Stimulated activated CD8-positive, alpha-beta memory T cell treated with anti-CD3 and anti-CD28 coated beads, Interleukin-15, amount 100 ng/mL, for 24 hours (primary cell): ENCODE results near the gene TXNRD2.
"Not testable (repeated sequence)": the region's sequence is repeated elsewhere in the genome, so short reads cannot be mapped to it uniquely, and the experiment has no call there.

ENCODE experiments used
- DNase-seq: peaks from one replicate; pipeline ENCODE4 v3.0.0-alpha.2; 2020; ENCODE audit warnings: low read depth

TXNRD2 gene

DNA sequence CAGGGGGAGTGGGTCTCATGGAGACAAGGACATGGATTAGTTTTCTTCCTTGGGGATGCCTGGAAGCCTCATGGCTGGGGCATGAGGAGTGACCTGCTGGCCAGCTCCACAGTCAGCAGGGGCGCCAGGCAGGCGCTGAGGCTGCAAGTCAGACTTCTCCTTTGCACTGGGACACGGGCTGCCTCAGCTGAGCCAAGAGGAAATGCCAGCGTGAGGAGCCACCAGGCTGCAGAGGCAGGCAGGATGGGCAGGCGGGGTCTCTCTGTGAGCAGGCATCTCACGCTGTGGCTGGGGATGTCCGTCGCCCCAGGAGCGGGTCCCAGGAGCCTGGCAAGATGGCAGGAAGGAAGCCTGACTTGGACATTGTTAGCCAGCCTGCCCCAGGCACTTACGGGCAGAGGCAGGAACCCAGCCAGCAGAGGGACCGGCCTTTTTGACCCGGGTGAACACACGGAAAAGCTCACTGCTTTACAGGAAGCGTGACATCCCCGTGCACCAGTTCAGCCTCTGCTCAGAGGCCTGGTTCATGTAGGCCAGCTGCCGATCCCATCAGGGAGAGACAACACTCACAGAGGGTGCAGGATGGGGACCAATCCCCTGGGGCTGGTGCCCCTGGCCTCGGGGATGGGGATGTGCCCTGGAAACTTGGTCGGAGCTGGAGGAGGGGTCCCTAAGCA, 97.1 kb downstream of the TXNRD2 start:
- DNase-seq, result no peak

DNA sequence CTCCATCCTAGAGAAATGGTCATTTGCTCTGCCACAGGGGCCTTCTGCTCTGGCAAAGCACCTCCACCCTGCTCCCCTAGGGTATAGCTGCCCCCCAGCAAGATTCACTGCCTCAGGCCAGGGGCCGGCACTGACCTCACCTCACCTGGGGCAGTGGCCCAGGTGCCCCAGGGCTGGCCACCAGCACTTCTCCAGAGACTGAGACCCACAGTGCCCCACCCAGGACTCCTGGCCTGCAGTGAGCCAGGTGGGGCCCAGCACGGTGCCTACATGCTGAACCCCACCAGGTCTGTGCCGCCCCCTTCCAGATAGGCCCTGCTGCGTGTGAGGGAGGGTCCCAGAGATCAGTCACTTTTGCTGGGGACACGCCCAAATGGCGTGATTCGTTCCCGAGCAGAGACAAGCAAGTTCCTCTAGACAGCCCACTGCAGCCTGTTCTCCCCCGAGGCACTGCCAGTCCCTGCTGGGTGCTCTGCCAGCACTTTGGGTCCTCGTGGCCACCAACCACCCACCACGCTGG, 97.7 kb downstream of the TXNRD2 start:
- no peak for DNase-seq

DNA sequence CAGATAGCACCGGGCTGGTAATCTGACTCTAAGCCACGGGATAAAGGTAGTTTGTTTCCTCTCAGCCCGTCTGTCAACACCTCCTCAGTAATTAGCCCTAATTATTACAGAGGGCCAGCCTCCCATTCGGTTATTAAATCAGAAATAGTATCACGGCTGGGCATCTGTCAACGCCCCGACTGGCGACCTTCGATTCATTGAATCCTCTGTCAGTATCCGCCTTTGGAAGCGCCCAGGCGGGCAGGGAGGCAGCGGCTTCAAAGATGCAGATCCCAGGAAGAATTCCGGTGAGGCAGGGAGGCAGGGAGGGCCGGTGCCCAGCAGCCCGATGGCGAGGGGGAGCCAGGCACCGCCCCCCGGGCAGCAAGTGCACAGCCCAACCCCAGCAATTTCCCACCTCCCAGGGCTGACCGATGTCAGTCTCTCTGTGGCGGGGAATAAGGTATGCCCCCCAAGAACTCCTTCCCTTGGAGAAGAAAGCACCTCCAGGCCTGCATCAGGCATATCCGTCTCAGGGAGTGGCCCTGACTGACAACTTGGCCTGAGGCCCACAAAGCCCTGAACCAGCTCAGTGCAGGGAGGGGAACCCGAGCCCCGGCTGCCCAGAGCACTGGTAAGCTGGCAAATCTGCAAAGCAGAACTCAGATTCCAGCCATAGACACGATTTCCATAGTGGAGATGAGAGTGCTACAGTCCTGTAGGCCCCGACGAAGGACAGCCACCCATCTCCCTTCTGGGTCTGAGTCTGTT, 98.3 kb downstream of the TXNRD2 start:
- no peak for DNase-seq

DNA sequence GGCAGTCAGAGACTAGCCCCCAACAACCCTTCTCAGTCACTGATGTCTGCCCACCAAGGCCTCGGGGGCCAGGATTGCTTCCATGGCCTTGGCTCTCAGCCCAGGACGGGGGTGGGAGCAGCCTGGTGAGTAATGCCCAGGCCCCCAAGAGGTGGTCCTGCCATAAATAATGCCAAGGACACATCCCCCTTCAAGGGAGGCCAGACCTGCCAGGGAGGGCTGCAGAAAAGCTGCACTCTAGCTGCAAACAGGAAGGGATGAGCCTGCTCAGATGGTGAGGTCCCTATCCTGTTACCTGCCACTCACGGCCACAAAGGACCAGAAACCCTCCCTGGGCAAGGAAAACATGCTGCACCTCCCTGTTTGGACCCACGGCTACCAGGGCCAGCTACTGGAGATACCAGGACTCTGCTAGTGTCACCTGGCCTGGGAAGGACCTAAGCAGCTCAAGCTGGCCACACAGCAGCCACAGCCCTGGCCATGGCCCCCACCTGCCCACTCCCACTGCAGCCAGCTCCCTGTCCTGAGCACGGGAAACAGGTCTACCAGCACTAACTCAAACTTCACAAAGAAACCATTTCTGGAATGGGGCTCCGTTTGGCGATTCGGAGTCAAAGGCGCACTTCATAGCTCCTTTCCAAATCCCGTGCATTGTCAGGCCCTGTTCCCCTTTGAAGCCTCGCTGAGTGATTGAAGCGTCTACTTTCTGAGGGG, 99.1 kb downstream of the TXNRD2 start:
- DNase-seq, result no peak

DNA sequence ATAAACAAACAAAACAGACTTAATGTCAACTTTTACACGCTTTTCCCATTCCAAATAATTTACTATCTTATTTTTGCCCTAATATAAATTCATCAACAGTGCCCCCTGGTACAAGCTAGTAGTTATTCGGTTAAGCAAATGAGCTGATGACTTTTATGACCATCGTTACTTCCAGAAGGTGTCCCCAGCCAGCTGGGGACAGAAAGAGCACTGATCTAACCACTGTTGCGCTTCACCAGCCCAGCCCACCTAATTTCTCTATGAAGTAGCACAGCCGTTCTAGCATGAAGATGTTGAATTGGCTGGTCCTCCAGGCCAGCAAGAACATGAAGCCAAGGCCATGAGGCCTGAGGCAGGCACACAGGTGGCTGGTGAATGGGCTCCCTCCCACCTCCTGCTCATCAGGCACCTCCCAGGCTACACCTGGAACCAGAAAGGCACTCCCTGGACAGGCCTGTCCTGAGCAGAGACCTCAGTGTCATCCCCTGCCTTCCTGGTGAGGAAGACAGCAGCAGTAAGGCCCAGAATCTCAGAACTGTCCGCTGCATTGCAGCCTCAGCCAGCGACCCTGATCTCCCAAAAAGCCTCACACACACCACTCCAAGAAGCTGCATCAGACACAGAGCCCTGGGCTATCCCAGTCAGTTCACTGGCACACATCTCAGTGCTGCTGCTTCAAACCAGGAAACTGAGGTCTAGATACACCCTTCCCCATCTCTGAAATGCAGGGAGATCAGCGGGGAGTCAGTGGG, 99.8 kb downstream of the TXNRD2 start:
- no peak for DNase-seq

DNA sequence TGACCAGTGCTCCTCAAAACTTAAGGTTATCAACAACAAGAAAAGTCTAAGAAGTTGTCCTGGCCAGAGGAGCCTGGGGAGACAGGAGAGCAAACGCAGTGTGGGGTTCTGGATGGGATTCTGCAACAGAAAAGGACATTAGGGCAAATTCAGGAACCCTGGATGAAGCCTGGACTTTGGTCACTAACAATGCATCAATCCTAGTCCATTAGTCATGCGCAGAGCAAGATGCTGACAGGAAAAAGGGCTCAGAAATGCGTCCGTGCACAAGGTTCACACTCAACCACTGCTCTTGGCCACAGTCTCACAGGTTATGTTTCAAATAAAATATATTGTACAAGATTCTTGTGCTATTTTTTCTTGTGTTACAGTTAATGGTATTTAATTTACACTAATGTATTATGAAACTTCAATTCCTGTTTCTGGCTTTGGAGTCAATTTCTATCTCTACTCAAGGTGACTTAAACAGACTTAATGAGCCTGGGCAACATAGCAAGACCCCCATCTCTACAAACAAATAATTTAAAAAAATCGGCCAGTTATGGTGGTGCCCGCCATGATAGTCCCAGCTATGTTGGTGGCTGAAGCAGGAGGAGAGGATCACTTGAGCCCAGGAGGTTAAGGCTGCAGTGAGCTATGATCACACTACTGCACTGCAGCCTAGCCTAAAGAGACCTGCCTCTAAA, 100.5 kb downstream of the TXNRD2 start:
- DNase-seq, result no peak

DNA sequence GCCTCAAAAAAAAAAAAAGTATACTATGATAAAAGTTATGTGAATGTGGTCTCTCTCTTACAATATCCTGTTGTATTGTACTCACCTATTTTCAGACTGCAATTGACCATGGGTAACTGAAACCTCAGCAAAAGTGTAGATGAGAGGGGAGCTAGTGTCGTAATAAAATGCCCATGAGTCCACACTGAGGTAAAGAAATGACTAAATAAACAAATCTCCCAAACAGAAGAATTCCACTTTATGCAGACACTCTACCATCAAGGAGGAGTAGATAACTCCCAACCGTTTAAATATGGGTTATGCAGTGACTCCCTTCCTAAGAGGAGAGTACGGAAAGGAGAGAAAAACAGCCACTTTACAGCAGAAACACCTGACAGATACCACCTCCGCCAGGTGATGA, 101.6 kb downstream of the TXNRD2 start:
- DNase-seq, result no peak

DNA sequence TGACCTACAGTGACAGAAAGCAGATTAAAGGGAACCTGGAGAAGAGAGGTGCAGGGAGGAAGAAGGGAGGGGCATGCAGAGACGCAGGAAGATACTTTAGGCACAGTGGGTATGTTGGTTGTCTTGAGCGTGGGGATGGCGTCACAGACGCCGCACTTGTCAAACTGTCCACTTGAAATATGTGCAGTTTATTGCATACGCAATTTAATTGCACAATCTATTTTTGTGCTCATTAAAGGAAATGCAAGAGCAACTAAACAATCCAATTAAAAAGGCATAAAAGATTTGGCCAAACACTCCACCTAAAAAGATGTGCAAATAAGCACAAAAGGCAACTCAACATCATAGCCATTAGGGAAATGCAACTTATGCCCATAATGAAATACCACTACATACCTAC, 103.7 kb downstream of the TXNRD2 start:
- DNase-seq, result no peak

DNA sequence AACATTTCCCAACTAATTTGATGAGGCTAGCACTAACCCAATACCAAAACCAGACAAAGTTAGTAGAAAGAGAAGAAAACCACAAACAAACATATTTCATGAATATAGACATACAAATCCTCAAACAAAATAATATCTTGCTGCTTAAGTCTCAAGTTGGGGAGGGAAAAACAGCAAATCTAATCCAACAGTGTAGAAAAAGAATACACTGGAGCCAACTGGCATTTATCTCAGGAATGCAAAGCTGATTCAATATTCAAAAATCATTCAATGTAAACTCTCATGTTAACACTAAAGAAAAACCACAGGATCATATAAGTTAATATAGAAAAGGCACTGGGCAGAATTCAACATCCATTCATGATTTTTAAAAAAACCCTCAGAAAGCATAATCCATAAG, 105.1 kb downstream of the TXNRD2 start:
- no peak for DNase-seq

DNA sequence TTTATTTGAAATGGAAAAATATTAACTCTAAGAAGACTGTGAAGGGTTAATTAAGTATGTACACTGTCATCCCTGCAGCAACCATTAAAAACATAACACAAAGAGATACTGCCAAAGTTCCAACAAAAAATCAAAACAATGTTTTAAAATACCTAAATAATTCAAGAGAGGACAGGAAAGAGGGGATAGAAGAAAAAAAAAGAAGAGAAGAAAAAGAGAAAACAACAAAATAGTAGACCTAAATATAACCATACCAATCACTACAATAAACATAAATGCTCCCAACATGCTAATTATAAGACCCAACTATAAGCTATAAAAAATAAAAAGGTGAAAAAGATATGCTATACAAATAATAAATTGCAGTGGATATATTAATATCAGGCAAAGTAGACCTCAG, 107.0 kb downstream of the TXNRD2 start:
- no peak for DNase-seq

DNA sequence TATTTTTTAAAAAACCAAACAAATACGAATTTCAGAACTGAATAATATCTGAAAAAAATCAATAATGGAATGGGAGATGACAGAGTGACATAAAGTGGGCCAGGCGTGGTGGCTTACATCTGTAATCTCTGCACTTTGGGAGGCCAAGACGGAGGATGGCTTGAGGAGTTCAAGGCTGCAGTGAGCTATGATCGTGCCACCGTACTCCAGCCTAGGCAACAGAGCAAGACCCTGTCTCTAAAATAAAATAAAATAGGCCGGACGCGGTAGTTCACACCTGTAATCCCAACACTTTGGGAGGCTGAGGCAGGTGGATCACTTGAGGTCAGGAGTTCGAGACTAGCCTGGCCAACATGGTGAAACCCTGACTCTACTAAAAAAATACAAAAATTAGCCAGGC, 108.3 kb downstream of the TXNRD2 start:
- DNase-seq, result not testable (repeated sequence)

DNA sequence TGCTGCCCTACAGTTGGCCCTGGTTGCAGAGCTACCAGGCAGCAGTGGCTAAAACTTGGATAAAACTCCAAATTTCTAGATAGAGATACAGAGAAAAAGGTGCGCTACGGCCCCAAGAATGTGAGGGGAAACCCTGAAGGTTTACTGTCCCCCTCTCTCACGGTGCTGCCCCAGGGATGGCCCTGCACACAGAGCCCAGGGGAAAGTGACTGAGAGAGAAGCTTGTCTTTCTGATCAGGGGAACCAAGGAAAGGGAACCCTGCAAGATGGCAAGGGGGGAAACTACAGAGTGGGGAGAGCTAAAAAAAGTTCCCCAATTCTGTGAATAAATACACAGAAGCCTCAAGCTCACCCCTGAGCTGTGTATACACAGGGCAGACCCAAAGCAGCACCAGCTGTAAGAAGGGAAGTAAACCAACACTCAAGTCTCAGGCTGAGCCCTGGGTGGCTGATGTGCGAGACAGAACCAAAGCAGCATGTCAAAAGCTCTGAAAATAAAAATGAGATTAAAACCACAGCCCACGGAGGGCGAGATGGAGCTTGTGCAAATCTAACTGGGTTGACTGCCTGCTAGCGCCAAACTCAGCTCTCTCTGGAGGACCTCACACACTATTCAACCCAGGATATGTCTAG, 109.0 kb downstream of the TXNRD2 start:
- no peak for DNase-seq

DNA sequence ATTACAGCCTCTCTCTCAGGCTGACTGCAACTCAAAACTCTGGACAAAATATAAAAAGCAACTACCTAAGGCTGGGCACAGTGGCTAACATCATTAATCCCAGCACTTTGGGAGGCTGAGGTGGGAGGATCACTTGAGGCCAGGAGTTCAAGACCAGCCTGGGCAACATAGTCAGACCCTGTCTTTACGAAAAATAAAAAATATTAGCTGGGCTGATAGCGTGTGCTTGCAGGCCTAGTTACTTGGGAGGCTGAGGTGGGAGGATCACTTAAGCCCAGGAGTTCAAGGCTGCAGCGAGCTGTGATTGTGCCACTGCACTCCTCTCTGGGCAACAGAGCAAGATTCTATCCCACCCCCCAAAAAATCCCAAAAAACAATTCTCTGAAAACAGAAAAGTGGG, 109.6 kb downstream of the TXNRD2 start:
- DNase-seq, result not testable (repeated sequence)

DNA sequence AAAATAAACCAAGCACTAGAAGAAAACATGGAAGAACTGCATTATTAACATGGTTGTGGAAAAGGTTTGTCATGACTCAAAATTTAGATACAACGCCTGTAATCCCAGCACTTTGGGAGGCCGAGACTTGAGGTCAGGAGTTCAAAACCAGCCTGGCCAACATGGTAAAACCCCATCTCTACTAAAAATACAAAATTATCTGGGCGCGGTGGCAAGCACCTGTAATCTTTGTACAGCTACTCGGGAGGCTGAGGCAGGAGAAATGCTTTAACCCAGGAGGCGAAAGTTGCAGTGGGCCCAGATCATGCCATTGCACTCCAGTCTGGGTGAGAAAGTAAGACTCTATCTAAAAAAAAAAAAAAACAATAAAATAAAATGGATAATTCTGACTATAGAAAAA, 110.6 kb downstream of the TXNRD2 start:
- DNase-seq, result no peak

DNA sequence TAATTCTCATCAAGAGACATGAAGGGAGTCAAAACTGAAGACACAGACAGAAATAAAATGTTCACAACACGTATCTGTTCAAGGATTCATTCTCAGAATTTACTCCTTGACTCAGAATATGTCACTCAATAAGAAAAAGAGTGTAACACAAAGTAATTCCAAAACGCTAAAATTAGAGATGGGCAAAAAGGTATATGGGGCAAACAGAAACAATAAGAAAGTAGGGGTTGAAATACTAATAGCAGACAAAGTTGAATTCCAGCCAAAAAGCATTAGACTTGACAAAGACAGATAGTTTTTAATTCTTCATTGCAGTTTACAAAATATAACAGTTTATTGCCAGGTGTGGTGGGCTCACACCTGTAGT, 113.6 kb downstream of the TXNRD2 start:
- DNase-seq, result no peak

DNA sequence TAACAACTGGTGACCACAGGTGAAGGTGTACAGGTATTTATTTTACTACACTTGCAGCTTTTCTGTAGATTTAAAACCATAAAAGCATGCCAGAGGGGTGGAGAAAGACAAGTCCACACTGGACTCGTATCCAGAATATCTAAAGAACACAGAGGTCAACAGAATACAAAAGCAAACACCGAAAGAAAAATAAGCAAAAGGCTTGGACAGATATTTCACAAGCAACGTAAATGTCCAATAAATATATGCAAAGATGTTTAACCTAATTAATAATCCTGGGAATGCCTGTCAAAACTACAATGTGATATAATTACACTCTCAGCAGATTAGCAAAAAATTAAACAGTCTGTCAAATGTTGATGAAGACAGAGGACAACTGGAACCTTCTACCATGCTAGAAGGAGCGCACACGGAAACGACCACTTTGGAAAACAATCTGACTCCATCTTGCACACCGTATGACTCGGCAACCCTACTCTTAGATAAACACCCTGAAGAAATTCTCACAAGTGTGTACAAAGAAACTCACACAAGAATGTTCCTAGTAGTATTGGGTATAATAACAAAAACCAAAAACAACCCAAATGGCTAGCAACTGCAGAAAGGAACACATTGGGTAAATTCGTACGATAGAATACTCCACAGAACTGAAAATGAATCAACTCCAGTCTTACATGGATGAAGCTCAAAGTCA, 114.1 kb downstream of the TXNRD2 start:
- no peak for DNase-seq

DNA sequence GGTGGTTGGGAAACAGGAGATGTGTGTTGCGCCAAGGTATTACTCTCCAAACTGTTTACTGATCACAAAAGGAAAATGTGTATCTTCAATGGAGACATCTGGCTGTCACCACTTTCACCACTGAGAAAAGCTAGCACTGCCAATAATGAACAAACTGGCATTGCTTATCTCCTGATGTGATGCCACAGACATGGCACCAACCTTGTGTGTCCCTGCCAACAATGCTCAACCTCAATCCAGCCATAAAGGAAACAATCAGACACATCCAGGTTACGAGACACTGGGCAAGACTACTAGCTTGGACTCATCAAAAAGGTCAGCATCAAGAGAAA, 115.0 kb downstream of the TXNRD2 start:
- no peak for DNase-seq

DNA sequence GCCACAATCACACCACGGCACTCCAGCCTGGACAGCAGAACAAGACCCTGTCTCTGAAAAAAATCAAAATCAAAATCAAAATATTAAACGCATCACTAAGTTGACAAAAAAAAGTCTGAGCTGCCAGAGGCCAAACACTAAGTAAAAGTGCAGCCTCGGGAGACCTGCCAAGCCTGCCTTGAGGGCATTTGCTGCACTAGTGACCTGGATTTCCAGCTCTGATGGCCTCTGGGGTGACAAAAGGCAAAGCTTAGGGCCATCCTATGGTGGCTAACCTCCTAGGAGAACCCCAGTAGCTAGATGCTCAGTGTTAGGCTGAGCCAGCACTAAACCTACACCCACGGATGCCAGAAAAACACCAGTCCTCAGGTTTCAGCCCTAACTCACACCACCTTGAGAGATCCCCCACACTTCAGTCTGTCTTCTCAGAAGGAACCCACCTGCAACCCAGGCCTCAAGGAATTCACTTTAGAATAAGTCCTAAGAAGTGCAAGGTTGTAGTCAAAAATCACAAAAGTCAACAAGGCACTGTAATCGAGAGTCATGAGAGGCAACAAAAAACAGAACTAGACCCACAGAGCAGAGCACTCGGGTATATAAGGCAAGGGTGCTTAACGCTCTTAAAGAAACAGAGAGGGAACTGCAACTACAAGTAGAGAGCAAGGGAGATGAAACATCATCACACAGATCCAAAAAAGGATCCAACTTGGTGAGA, 115.6 kb downstream of the TXNRD2 start:
- DNase-seq, result no peak
